ENCODE data around the gene ACOXL.

ACOXL gene

GRCh38 chr2:111148225-111148873 lies 416.0 kb downstream of the ACOXL start:
- no peak for DNase-seq (ENCODE audit: extremely low read depth in 1 of 2, low read depth in 1 of 2)

- DNase-seq (ENCODE audit: extremely low read depth in 1 of 2, low read depth in 1 of 2), result no peak
These were observed 416.6 kb downstream of the ACOXL start for GRCh38 chr2:111148925-111149324.

- no peak for DNase-seq (ENCODE audit: extremely low read depth in 1 of 2, low read depth in 1 of 2)
These were observed 417.6 kb downstream of the ACOXL start for GRCh38 chr2:111149882-111150455.

GRCh38 chr2:111154758-111155157 lies 422.4 kb downstream of the ACOXL start:
- DNase-seq (ENCODE audit: extremely low read depth in 1 of 2, low read depth in 1 of 2), result no peak

- DNase-seq (ENCODE audit: extremely low read depth in 1 of 2, low read depth in 1 of 2), result no peak
These were observed 423.2 kb downstream of the ACOXL start for GRCh38 chr2:111155610-111156009.

GRCh38 chr2:111156529-111156928 lies 424.2 kb downstream of the ACOXL start:
- no peak for DNase-seq (ENCODE audit: extremely low read depth in 1 of 2, low read depth in 1 of 2)

GRCh38 chr2:111157071-111157661 lies 424.8 kb downstream of the ACOXL start:
- DNase-seq (ENCODE audit: extremely low read depth in 1 of 2, low read depth in 1 of 2), result no peak

GRCh38 chr2:111157798-111158197 lies 425.4 kb downstream of the ACOXL start:
- no peak for DNase-seq (ENCODE audit: extremely low read depth in 1 of 2, low read depth in 1 of 2)

GRCh38 chr2:111159641-111160040 lies 427.3 kb downstream of the ACOXL start:
- DNase-seq (ENCODE audit: extremely low read depth in 1 of 2, low read depth in 1 of 2), result no peak

- no peak for DNase-seq (ENCODE audit: extremely low read depth in 1 of 2, low read depth in 1 of 2)
These were observed 428.4 kb downstream of the ACOXL start for GRCh38 chr2:111160758-111161157.

GRCh38 chr2:111161971-111162370 lies 429.6 kb downstream of the ACOXL start:
- no peak for DNase-seq (ENCODE audit: extremely low read depth in 1 of 2, low read depth in 1 of 2)

- no peak for DNase-seq (ENCODE audit: extremely low read depth in 1 of 2, low read depth in 1 of 2)
These were observed 430.5 kb downstream of the ACOXL start for GRCh38 chr2:111162718-111163331.

- no peak for DNase-seq (ENCODE audit: extremely low read depth in 1 of 2, low read depth in 1 of 2)
These were observed 431.7 kb downstream of the ACOXL start for GRCh38 chr2:111164078-111164477.

- no peak for DNase-seq (ENCODE audit: extremely low read depth in 1 of 2, low read depth in 1 of 2)
These were observed 432.7 kb downstream of the ACOXL start for GRCh38 chr2:111165084-111165483.

- DNase-seq (ENCODE audit: extremely low read depth in 1 of 2, low read depth in 1 of 2), result no peak
These were observed 433.7 kb downstream of the ACOXL start for GRCh38 chr2:111166115-111166514.

- no peak for DNase-seq (ENCODE audit: extremely low read depth in 1 of 2, low read depth in 1 of 2)
These were observed 434.9 kb downstream of the ACOXL start for GRCh38 chr2:111167076-111167862.

GRCh38 chr2:111167863-111168162 lies 435.4 kb downstream of the ACOXL start:
- DNase-seq (ENCODE audit: extremely low read depth in 1 of 2, low read depth in 1 of 2), result no peak
